H9 (cell line): Measurements from ENCODE around the gene TRAPPC14. TPM values are rescaled to one million over a fixed set of nuclear protein-coding genes. Genes with fewer than 3 reads are reported as not detected.
"Not testable (repeated sequence)": the region's sequence is repeated elsewhere in the genome, so short reads cannot be mapped to it uniquely, and the experiment has no call there.

ENCODE experiments used
- DNase-seq: peaks from one replicate; pipeline ENCODE4 v3.0.0-alpha.2; 2017
- H2AFZ ChIP-seq: one replicate; pipeline ENCODE4 v1.6.1; 2013; ENCODE audit warnings: mild to moderate bottlenecking, low read length, control low read depth, moderate library complexity
- H2AK5ac ChIP-seq: 2 replicates; pipeline ENCODE4 v1.6.1; 2013; ENCODE audit warnings: low read length, control low read depth, mixed read lengths; ENCODE audit not compliant: insufficient read length
- H2BK120ac ChIP-seq: one replicate; pipeline ENCODE4 v1.6.1; 2013; ENCODE audit warnings: low read depth, mild to moderate bottlenecking, low read length, control low read depth, inconsistent platforms; ENCODE audit not compliant: poor library complexity, severe bottlenecking
- H2BK12ac ChIP-seq: 2 replicates; pipeline ENCODE4 v1.6.1; 2013; ENCODE audit warnings: low read length, control low read depth, mixed read lengths, low read depth; ENCODE audit not compliant: insufficient read length
- H2BK15ac ChIP-seq: 2 replicates; pipeline ENCODE4 v1.6.1; 2013; ENCODE audit warnings: low read depth, low read length, control low read depth
- H2BK20ac ChIP-seq: one replicate; pipeline ENCODE4 v1.6.1; 2013; ENCODE audit warnings: low read depth, mild to moderate bottlenecking, low read length, control low read depth, inconsistent platforms; ENCODE audit not compliant: poor library complexity, severe bottlenecking
- H2BK5ac ChIP-seq: 2 replicates; pipeline ENCODE4 v1.6.1; 2013; ENCODE audit warnings: low read length, control low read depth, mixed read lengths; ENCODE audit not compliant: insufficient read length
- H3K14ac ChIP-seq: 2 replicates; pipeline ENCODE4 v1.6.1; 2013; ENCODE audit warnings: low read length, control low read depth; ENCODE audit not compliant: insufficient read depth
- H3K18ac ChIP-seq: 2 replicates; pipeline ENCODE4 v1.6.1; 2013; ENCODE audit warnings: low read depth, mild to moderate bottlenecking, mixed read lengths, low read length, control low read depth; ENCODE audit not compliant: insufficient read length
- H3K23ac ChIP-seq: 2 replicates; pipeline ENCODE4 v1.6.1; 2013; ENCODE audit warnings: low read length, control low read depth, mixed read lengths, low read depth; ENCODE audit not compliant: insufficient read length
- H3K23me2 ChIP-seq: 2 replicates; pipeline ENCODE4 v1.6.1; 2013; ENCODE audit warnings: low read depth, mild to moderate bottlenecking, mixed read lengths, low read length, control low read depth; ENCODE audit not compliant: insufficient read length, poor library complexity, severe bottlenecking
- H3K27ac ChIP-seq: 2 replicates; pipeline ENCODE4 v1.5.1; 2013; ENCODE audit warnings: low read length, control low read depth, mixed read lengths, low read depth; ENCODE audit not compliant: insufficient read length
- H3K27me3 ChIP-seq: 2 replicates; pipeline ENCODE4 v1.6.1; 2013; ENCODE audit warnings: low read length, control low read depth, inconsistent platforms; ENCODE audit not compliant: insufficient read depth
- H3K4ac ChIP-seq: 2 replicates; pipeline ENCODE4 v1.6.1; 2013; ENCODE audit warnings: low read depth, mild to moderate bottlenecking, control low read depth, inconsistent platforms, low read length, moderate library complexity
- H3K4me1 ChIP-seq: 2 replicates; pipeline ENCODE4 v1.6.1; 2013; ENCODE audit warnings: low read length, control low read depth, inconsistent platforms; ENCODE audit not compliant: insufficient read depth
- H3K4me2 ChIP-seq: 2 replicates; pipeline ENCODE4 v1.6.1; 2013; ENCODE audit warnings: low read length, control low read depth, mixed read lengths; ENCODE audit not compliant: insufficient read length, insufficient read depth
- H3K56ac ChIP-seq: 2 replicates; pipeline ENCODE4 v1.6.1; 2013; ENCODE audit warnings: low read depth, mild to moderate bottlenecking, mixed read lengths, low read length, control low read depth; ENCODE audit not compliant: insufficient read length
- H3K79me1 ChIP-seq: 2 replicates; pipeline ENCODE4 v1.6.1; 2013; ENCODE audit warnings: low read depth, mild to moderate bottlenecking, moderate library complexity, low read length, control low read depth, inconsistent platforms; ENCODE audit not compliant: insufficient read depth, poor library complexity, severe bottlenecking
- H3K79me2 ChIP-seq: 2 replicates; pipeline ENCODE4 v1.6.1; 2013; ENCODE audit warnings: low read length, control low read depth, inconsistent platforms; ENCODE audit not compliant: insufficient read depth
- H3K9ac ChIP-seq: 2 replicates; pipeline ENCODE4 v1.6.1; 2013; ENCODE audit warnings: low read length, control low read depth, mixed read lengths; ENCODE audit not compliant: insufficient read length; ENCODE audit errors: extremely low read depth
- H3K9me3 ChIP-seq: one replicate; pipeline ENCODE4 v1.6.1; 2013; ENCODE audit warnings: low read depth, low read length, inconsistent platforms; ENCODE audit not compliant: control insufficient read depth
- H3T11ph ChIP-seq: one replicate; pipeline ENCODE4 v1.6.1; 2013; ENCODE audit warnings: mild to moderate bottlenecking, low read length, control low read depth, inconsistent platforms
- H4K20me1 ChIP-seq: one replicate; pipeline ENCODE4 v1.6.1; 2013; ENCODE audit not compliant: control insufficient read depth, insufficient read length, insufficient read depth
- H4K5ac ChIP-seq: 2 replicates; pipeline ENCODE4 v1.6.1; 2013; ENCODE audit warnings: low read depth, mild to moderate bottlenecking, mixed read lengths, low read length, control low read depth; ENCODE audit not compliant: insufficient read length
- H4K8ac ChIP-seq: replicated peaks from 2 replicates; pipeline ENCODE4 v1.6.1; 2013; ENCODE audit warnings: low read length, control low read depth, mixed read lengths, low read depth; ENCODE audit not compliant: insufficient read length
- H4K91ac ChIP-seq: 2 replicates; pipeline ENCODE4 v1.6.1; 2013; ENCODE audit warnings: low read depth, mild to moderate bottlenecking, moderate library complexity, mixed read lengths, low read length, control low read depth; ENCODE audit not compliant: insufficient read length
- H3K27ac Mint-ChIP-seq, 3 experiments: 2 replicates in 2 of 3; 3 replicates in 1 of 3; pipeline ENCODE4 v1.8.0; 2020 to 2021; ENCODE audit warnings: mixed read lengths in 3 of 3, mild to moderate bottlenecking in 1 of 3, moderate library complexity in 1 of 3
- H3K27me3 Mint-ChIP-seq: 2 replicates; pipeline ENCODE4 v1.8.0; 2021; ENCODE audit warnings: low read depth, mild to moderate bottlenecking, moderate library complexity, mixed read lengths
- H3K36me3 Mint-ChIP-seq, 3 experiments: 2 replicates in 2 of 3; 3 replicates in 1 of 3; pipeline ENCODE4 v1.8.0; 2020 to 2021; ENCODE audit warnings: low read depth in 3 of 3, mixed read lengths in 3 of 3; ENCODE audit not compliant: insufficient read depth in 1 of 3
- H3K4me1 Mint-ChIP-seq, 2 experiments: 2 replicates each; pipeline ENCODE4 v1.8.0; 2020; ENCODE audit warnings: mixed read lengths in 2 of 2
- H3K4me3 Mint-ChIP-seq, 2 experiments: 2 replicates in 1 of 2; 3 replicates in 1 of 2; pipeline ENCODE4 v1.8.0; 2020 to 2021; ENCODE audit warnings: mild to moderate bottlenecking in 2 of 2, mixed read lengths in 2 of 2, moderate library complexity in 1 of 2
- H3K9me3 Mint-ChIP-seq, 2 experiments: 2 replicates in 1 of 2; 3 replicates in 1 of 2; pipeline ENCODE4 v1.8.0; 2020; ENCODE audit warnings: mild to moderate bottlenecking in 2 of 2, mixed read lengths in 2 of 2, moderate library complexity in 1 of 2
- WGBS: extraction: QIAGEN DNeasy Blood & Tissue Kit; methylation state at CpG from one replicate; pipeline ENCODE4 v1.1.7; 2013; ENCODE audit warnings: missing lambda C conversion rate, low lambda C conversion rate, mixed read lengths; ENCODE audit not compliant: insufficient read length; ENCODE audit errors: extremely low coverage; 5-methylcytosine and 5-hydroxymethylcytosine counted together
- total RNA-seq: library from RNA; stranded (reverse); gene quantifications from 2 replicates; pipeline ENCODE4 v1.2.1, GENCODE V29; 2021
- TF ChIP-seq, protein P1 (sequence below): fragments of 200-600 bp; sonication (generic); conservative IDR thresholded peaks from 3 replicates; pipeline ENCODE4 v1.8.0; 2021; ENCODE audit warnings: antibody characterized with exemption, mild to moderate bottlenecking

The TRAPPC14 gene
- total RNA-seq, 1 experiment from 2014 or later, result 32.8 TPM

DNA sequence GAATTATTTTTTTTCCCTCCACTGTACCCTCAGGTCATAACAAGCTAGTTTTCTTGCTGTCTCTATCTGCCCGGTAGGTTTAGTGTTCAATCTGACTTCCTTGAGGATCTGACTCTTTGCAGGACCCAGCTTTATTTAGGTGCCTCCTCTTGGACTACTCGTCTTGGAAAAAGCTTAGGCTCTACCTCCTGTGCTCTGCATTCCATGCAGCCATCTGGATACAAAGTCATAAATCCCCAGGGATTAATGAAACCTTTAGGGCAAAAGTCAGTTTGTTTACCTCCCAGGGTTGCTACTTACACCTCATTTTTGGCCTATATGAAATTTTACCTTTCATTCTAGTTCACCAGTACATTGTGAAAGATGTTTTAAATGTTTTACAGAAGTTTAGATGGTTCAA, 27.2 kb upstream of the TRAPPC14 start:
- Histone ChIP-seq H2BK20ac (no peak overlapping the region), H4K20me1 (no peaks in the 10 kb centered on the region), H3K4me2 (no peak overlapping the region), H2AK5ac (no peak overlapping the region), H3K27me3 (no peaks in the 10 kb centered on the region), H3K56ac (no peak overlapping the region), H2BK15ac (no peak overlapping the region), H3K27ac (no peak overlapping the region), H2BK120ac (no peak overlapping the region), H3K23me2 (no peaks in the 10 kb centered on the region), H4K91ac (no peak overlapping the region), H4K8ac (no peak overlapping the region), H3K14ac (no peak overlapping the region), H4K5ac (no peak overlapping the region), H3K9me3 (no peaks in the 10 kb centered on the region), H3K4me1 (no peaks in the 10 kb centered on the region), H3K18ac (no peak overlapping the region), H2BK5ac (no peak overlapping the region), H3K23ac (no peak overlapping the region), H3T11ph (no peak overlapping the region), H3K79me2 (no peaks in the 10 kb centered on the region), H2BK12ac (no peak overlapping the region), H2AFZ (no peak overlapping the region), H3K79me1 (no peaks in the 10 kb centered on the region), H3K9ac (no peak overlapping the region), H3K4ac (no peak overlapping the region)
- TF ChIP-seq, protein P1, sequence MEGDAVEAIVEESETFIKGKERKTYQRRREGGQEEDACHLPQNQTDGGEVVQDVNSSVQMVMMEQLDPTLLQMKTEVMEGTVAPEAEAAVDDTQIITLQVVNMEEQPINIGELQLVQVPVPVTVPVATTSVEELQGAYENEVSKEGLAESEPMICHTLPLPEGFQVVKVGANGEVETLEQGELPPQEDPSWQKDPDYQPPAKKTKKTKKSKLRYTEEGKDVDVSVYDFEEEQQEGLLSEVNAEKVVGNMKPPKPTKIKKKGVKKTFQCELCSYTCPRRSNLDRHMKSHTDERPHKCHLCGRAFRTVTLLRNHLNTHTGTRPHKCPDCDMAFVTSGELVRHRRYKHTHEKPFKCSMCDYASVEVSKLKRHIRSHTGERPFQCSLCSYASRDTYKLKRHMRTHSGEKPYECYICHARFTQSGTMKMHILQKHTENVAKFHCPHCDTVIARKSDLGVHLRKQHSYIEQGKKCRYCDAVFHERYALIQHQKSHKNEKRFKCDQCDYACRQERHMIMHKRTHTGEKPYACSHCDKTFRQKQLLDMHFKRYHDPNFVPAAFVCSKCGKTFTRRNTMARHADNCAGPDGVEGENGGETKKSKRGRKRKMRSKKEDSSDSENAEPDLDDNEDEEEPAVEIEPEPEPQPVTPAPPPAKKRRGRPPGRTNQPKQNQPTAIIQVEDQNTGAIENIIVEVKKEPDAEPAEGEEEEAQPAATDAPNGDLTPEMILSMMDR, result no peak
- Mint-ChIP-seq H3K27ac (no peak overlapping the region), H3K36me3 (no peaks in the 10 kb centered on the region), H3K4me3 (no peak overlapping the region), H3K27me3 (peaks cover 16% of the 10 kb centered on the region), H3K4me1 (peaks cover 17 to 19% of the 10 kb centered on the region in 2 experiments), H3K9me3 (no peaks in the 10 kb centered on the region)
- no CpG with 5 or more reads among the region's 2 CpGs for whole genome bisulfite sequencing
- DNase-seq, result no peak

DNA sequence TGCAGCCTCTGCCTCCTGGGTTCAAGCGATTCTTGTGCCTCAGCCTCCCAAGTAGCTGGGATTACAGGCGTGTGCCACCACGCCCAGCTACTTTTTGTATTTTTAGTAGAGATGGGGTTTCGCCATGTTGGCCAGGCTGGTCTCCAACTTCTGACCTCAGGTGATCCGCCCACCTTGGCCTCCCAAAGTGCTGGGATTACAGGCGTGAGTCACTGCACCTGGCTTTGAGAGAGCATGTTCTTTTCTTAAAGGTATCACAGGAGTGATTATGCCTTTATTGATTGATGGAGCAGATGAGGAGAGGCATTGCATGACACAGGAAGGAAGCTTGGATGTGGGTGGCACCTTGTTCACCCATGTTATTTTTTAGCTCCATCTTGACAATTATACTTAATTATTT, 24.6 kb upstream of the TRAPPC14 start:
- H3K23ac ChIP-seq, H3K4me2 ChIP-seq, H3K27ac Mint-ChIP-seq, H3K18ac ChIP-seq, H2BK5ac ChIP-seq, H3K9me3 ChIP-seq, H2AFZ ChIP-seq, H3K4me1 ChIP-seq, H4K20me1 ChIP-seq, H3K79me2 ChIP-seq, H3T11ph ChIP-seq, H3K9ac ChIP-seq, H3K27ac ChIP-seq, H4K5ac ChIP-seq, H2BK120ac ChIP-seq, H2BK15ac ChIP-seq, H3K9me3 Mint-ChIP-seq, H4K91ac ChIP-seq, H3K23me2 ChIP-seq, H2AK5ac ChIP-seq, H3K27me3 ChIP-seq, H3K4me3 Mint-ChIP-seq, H4K8ac ChIP-seq, H2BK20ac ChIP-seq, H3K14ac ChIP-seq, H2BK12ac ChIP-seq, H3K36me3 Mint-ChIP-seq, H3K56ac ChIP-seq, H3K4ac ChIP-seq, DNase-seq, H3K79me1 ChIP-seq: not testable (repeated sequence)
- peaks cover 17% of the 10 kb centered on the region in 2 experiments for H3K4me1 Mint-ChIP-seq
- no CpG with 5 or more reads among the region's 6 CpGs for WGBS
- peaks cover 29% of the 10 kb centered on the region for H3K27me3 Mint-ChIP-seq
